GM18868 (cell line): ENCODE measurements around the gene CPXM2.

Experiments
- ATAC-seq: cut with Tn5 transposase; IDR thresholded peaks from one replicate; pipeline ENCODE4 v1.9.1; 2021; ENCODE audit warnings: mild to moderate bottlenecking, moderate library complexity; ENCODE audit not compliant: unreplicated experiment

CPXM2 gene

DNA sequence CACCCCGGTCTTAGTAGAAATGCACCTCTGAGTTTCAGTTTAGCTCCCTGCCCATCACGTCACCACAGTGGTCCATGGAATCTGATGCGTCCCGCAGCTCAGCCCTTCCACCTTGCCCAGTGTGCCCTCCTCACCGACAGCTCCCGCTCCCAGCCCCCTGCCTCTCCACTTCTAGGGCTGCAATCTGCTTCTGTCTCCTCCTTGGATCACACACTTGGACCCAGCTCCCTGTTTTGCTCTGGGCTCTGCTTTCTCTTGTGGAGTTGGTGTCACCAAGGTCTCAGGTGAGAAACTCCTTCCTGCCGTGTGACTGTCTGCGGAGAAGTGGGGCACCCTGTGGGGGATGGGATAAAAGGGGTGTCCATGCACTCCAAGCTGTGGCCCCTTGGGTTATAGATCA lies 187.5 kb downstream of the CPXM2 start:
- ATAC-seq: no peak

DNA sequence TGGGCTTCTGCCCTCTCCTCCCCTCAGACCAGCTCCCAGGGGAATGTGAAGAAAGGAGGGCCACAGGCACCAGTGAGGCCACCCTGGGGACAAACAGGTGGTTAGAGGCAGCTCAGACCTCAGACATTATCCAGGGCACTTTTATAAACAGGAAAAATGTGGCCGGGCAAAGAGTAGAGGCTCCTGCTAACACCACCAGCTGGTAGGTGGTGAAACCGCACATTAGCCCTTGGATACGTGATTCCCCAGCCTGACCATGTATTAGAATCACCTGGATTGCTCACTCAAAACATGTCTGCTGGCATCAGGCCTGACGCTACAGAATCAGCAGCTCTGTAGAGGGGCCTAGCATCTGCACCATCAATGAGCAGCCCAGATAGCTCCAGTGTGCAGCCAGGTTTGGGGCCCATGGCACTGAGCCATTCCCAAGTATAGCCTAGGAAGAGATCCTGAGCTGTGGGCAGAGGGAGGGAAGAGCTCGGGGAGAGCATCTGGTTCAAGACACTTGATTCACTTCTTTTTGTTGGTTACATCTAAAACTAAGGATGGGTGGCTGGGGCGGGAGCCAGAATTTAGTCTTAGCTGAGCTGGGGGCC lies 188.3 kb downstream of the CPXM2 start:
- ATAC-seq: no peak
